HG03469 (cell line): ENCODE data around the gene NATD1.

Source experiments
- ATAC-seq: cut with Tn5 transposase; IDR thresholded peaks from one replicate; pipeline ENCODE4 v1.9.1; 2021; ENCODE audit warnings: mild to moderate bottlenecking, moderate library complexity, moderate number of reproducible peaks; ENCODE audit not compliant: unreplicated experiment

NATD1 gene, protein sequence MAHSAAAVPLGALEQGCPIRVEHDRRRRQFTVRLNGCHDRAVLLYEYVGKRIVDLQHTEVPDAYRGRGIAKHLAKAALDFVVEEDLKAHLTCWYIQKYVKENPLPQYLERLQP

DNA sequence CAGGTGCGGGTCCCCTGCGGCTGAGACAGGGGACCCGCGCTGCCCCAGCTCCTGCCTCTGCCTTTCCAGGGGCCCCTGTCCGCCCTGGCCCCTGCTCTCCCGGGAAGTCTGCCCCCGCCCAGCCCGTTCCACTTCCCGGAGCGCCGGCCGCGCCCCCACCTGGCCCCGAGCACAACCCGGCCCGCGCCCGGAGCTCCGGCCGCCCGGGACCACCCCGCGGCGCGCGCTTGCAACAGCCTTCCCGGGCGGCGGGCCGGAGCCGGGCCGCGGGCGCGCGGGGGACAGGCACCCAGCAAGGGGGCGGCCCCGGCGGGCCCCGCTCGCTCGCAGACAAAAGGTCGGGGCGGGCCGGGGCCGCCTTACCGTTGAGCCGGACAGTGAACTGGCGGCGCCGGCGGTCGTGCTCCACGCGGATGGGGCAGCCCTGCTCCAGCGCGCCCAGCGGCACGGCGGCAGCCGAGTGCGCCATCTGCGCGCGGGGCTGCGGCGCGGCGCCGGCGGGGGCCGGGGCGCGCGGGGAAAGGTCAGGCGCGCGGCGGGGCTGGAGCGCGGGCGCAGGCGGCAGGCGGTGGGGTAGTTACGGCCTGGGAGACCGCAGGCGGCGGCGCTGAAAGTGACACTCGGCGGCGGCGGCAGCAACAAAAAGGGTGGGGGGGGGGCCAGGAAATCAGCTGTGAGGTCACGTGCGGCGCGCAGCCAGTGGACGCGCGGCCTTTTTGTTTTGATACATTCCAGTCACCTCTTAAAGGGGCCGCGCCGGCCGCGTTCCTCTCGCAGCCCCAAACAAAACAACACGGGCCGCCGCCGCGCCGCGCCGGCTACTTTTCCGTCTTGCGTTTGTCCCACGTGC, at the start of gene NATD1:
TSS of gene NATD1 (minus strand) at position 615 of the 850 bp plus-strand sequence. CDS start at position 469, 146 bp downstream.
- ATAC-seq, result no peak

DNA sequence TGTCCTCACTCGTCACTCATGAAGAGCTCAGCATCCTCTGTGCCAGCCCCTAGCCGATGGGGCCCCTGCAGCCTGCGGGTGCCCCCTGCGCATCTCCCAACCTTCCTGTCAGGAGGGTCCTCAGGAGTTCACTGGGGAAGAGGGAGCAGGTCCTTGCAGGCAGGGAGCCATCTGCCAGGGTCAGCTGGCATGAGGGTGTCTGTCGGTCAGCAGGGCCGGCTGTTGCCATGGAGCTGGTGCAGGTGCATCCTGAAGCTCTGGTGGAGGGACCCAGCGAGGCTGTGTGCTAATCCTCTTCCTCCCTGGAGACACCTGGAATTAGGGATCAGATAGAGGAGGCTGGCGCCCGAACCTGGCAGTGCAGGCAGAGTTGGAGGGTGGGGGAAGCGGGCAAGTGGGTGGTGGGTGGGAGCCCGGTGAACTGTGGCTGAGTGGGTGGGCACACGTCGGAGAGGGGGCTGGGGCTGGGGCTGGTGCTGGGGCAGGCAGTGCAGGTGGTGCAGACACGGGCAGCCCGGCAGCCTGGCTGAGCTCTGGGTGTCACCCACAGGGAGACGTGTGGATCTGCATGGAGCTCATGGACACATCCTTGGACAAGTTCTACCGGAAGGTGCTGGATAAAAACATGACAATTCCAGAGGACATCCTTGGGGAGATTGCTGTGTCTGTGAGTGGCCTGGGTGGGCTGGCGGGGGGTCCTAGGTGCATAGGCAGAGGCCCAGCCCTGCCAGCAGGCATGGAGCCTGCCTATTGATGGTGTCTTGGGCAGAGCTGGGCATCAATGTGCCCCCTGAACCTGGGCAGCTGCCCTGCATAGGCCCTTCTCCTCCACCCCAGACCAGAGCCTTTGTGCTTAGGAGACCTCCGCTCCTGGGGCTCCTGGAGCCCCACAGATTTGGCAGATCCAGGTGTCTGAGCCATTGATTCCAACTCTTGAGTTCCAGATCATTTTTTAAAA, 48.7 kb upstream of the NATD1 start:
- no peak for ATAC-seq

DNA sequence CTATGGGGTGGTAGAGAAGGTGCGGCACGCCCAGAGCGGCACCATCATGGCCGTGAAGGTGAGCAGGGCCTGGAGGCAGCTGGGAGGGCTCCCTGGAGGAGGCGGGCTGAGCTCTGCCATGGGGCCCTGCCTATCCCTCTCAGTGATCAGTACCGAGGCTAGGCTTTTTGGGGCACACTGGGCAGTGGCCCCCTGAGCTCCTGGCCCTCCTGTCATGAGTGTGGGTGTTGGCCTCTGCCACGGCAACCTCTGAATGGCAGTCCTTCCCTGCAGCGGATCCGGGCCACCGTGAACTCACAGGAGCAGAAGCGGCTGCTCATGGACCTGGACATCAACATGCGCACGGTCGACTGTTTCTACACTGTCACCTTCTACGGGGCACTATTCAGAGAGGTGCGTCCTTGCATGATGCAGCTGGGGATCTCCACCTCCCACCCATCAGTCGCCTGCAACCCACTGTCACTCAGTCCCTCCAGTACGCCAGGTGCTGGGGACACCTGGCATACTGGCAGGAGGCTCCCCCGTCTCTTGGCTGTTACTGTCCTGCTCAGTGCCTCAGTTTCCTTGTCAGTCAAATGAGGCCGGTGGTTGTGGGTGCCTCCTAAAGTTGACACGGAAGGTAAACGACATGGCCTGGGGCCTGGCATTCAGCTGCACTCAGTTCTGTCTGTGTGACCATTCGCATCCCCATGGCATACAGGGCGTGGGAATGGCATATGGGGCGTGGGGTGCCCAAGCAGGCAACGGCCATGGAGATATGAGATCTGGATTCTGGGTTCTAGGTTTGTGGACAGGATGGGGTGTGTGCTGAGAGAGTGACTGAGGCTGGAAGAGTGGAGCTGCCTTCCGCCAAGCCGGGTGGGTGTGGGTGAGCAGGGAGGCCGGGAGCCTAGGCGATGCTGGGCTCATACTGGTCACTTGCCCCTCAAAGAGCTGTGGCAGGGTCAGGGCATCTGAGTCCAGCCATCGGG, 47.7 kb upstream of the NATD1 start:
- ATAC-seq, result no peak

DNA sequence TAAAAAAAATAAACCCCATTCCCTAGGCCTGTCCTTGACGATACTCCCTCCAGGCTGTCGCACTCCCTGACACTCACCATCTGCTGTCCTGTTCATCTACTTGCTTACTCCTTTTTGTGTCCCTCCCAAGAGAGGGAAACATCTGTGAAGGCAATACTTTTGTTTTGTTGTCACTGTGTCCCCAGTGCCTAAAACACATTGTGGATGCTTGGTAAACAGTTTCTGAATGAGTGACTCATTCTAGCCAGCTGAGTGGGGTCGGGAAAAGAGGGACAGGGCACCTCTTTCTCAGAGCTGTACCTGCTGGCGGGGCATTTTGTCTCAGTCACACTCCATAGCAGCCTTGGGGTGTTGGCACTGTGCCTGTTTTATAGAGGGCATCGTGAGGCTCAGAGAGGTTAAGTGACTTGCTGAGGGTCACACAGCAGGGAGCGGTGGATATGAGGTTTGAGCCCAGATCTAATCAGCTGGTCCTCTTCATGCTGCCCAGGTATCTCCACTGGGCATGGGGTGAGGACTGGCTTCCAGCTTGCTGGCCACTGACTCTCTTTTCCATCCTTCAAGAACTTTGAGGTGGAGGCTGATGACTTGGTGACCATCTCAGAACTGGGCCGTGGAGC, 46.9 kb upstream of the NATD1 start:
- ATAC-seq, result no peak

DNA sequence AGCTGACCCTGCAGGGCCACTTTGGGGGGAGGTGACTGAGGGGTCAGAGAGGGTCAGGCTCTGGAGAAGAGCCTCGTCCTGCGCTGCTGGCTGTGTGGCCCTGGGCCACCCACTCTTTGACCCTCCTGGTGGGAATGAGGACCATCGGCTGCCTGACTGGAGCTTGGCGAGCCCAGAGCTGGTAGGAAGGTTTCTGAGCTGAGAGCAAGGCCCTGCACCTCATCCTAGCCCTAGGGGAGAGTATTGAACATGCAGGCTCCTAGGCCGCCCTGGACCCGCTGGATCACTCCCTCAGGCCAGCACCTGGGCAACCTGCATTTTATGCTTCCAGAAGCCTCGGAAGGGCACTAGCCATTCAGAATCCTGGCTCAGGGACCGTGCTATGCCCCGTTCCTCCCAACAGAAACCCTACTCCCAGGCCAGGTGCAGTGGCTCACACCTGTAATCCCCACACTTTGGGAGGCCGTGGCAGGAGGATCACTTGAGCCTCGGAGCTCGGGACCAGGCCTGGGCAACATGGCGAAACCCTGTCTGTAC, 45.8 kb upstream of the NATD1 start:
- ATAC-seq, result no peak

DNA sequence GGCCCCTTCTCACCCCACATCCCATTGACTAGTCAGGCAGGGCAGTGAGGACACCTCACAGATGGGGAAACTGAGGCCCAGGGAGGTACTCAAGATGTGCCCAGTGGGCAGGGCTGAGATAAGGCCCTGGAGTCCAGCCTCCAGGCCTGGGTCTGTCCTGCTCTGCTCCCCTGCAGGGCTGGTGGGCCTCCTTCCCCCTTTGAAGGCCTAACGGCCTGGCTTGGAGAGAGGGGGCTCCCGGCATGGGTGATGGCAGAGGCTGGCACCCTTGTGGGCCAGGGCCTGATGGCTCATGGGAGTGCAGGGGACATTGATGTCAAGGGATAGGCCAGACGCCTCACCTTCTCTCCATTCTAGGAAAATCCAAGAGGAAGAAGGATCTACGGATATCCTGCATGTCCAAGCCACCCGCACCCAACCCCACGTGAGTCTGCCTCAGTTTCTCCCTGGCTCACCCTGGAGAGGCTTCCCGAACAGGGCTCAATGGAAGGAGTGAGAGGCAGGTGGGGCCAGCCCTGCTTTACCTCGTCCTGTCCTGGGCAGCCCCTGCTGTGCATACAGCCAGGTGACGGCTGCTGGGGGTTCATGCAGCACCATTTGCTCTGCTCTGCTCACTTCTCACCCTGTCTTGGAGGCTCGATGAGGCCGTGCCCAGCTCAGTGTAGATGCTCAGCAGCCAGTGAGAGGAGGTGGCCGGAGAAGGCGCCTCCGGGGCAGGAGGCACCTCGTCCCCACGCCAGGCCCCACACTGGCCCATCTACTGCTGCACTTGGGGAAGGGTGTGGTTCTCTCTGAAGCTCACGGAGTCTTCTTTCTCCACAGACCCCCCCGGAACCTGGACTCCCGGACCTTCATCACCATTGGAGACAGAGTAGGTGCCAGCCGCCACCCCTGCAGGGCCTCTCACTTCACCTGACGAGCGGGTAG, 45.1 kb upstream of the NATD1 start:
- ATAC-seq, result no peak

DNA sequence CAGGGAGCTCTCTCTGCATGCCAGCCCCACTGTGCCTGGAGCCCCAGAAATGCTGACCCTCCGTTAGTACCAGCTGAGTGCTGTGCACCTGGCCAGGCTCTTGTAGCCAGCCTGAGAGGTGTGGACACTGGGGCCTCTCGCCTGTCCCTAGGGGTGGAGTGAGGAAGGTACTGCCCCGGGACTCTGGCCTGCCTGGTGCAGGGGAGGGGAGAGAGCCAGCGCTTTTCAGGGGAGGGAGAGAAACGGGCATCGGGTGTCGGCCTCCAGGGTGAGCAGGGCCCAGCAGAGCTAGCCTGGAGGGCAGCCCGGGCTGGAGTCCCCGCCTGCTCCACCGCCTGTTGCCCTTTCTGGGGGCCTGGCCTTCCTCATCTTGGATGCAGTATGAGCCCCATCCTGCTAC, 44.4 kb upstream of the NATD1 start:
- ATAC-seq, result no peak

DNA sequence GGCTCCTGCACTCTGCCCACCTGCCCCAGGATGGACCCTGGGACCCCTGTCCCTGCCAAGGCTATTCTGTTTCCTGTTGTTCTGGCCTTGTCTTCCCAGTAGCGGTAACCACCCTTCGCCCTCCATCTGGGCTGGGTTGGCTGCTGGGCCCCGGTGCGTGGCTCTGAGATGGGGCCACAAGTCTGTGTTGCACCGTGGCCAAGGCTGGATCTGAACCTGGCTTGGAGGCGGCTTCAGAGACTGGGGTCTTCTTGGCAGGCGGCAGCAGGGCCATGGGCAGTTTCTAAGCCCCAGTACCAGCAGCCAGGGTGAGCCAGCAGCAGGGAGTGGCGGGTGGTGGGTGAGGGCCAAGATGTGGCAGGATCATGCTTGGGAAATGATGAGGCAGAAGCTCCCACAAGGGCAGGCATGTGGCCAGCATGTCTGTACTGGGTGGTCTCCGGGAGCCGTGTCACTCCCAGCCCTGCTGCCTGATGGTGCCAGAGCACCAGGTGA, 43.9 kb upstream of the NATD1 start:
- no peak for ATAC-seq

DNA sequence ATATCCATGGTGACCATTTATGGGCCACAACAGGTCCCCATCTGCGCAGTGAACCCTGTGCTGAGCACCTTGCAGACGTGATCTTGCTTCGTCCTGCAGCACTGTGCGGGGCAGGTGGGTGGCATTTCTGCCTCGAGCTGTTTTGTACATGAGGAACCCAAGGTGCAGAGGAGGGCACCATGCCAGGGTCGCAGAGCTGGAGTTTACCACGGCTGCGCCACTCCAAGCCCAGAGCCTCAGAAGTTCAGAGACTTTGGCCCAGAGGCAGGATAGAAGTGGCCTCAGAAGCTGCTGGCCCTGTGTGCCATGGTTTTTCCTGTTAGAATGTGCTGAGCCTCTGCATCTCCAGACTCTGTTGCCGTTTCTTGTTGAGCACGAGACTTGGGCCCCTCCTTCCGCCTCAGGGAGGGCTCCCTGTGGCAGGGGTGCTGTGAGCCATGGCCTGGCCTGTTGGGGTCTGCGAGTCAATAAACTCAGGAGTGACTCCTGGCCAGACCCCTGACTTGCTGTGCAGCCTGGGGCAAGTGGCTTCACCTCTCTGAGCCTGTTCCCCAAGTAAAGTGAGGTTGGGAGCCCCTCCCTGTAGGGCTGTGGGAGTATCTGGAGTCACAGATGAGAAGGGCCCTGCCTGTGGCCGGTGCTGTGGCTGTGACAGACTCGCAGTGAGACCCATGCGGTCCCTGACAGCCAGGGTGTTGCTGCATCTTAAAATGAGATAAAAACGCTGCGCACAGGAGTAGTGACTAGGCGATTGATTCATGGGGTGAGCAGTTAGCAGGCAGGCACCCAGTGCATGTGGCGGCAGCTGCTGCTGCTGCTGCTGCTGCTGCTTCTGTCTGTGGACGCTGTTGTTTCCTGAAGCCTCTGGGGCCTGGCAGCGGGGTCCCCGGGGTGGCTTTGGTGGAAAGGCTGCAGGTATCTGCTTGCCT, 43.2 kb upstream of the NATD1 start:
- ATAC-seq, result no peak

DNA sequence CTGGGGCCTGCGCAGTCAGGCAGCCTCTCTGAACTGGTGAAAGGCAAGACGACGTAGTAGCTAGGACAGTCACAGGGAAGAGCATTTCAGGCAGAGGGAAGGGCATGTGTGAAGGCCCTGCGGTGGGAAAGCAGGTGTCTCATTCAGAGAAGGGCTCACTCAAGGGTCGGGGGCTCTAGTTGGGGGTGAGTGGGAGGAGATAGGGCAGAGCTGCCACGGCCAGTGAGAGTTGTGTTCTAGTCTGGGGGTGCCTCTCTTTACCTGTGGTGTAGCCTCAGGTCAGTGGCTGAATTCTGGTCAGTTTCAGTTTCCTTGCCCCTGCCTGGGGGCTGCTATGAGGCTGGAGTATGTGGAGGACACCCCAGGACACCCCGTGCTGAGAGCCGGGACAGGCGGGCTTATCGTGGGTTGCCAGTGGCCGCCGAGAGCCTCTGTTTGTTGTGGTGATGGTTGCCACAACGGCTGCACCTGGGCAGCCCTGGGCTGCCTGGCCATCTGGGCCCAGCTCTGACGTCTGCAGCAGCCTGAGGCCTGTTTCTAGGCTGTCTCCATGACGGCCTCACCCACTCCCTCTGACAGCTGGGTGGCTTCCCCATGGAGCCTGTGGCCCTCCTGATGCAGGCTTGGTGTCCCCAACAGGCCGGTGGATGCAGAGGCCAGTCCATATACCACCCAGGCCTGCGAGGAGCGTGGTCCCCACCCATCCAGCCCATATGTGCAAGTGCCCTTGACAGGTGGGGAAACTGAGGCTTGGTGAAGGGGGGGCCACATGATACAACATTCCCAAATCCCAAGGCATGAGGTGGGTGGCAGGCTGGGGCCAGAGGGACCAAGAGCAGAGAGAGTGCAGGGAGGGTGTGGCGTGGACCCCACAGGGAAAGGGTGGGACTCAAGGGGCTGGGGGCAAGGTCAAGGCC, 42.1 kb upstream of the NATD1 start:
- no peak for ATAC-seq

DNA sequence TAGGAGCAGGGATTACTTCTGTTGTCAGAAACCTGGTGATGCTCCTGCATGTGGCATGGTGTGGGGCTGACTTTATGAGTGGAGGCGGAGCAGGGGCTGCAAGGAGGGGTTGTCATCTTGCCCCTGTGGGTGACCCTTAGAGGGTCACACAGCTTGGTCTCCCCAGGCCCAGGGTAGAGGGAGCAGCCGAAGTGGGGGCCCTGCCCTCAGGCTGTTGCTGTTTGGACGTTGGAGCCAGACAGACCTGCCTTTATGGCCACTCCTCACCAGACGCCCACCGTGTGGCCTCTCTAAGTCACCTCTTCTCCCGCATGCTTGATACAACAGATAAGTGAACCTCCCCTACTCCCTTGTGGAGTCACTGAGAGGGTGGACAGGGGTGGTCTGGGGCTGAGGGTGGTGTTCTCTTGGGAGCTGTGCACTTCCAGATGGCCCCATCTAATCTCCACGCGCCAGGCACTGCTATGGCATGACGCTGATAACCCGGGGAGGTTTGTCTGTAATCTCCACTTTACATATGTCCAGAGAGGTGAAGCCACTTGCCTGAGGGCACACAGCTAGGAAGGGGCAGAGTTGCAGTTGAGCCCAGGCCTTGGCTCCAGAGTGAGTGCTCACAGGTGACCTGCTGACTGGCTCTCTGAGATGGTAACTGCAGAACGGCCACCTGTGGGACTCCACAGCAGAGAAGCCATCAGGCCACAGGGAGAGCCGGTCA, 41.3 kb upstream of the NATD1 start:
- no peak for ATAC-seq

DNA sequence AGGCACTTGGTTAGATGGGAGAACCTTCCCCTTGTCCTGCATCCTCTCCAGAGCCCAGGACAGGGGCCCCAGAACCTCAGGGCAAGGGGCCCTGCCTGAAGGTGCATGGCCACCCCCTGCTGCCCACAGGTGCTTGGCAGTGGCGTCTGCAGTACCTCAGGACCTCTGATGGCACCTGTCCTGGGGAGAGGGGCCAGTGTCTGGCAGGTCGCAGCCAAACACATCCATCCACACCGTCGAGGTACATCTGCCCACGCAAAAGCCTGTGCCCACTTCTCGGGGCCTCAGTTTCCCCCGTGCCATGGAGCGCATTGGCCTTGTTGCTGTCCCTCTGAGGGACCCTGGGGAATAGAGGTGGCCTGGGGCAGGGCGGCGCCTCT, 40.6 kb upstream of the NATD1 start:
- ATAC-seq, result no peak

DNA sequence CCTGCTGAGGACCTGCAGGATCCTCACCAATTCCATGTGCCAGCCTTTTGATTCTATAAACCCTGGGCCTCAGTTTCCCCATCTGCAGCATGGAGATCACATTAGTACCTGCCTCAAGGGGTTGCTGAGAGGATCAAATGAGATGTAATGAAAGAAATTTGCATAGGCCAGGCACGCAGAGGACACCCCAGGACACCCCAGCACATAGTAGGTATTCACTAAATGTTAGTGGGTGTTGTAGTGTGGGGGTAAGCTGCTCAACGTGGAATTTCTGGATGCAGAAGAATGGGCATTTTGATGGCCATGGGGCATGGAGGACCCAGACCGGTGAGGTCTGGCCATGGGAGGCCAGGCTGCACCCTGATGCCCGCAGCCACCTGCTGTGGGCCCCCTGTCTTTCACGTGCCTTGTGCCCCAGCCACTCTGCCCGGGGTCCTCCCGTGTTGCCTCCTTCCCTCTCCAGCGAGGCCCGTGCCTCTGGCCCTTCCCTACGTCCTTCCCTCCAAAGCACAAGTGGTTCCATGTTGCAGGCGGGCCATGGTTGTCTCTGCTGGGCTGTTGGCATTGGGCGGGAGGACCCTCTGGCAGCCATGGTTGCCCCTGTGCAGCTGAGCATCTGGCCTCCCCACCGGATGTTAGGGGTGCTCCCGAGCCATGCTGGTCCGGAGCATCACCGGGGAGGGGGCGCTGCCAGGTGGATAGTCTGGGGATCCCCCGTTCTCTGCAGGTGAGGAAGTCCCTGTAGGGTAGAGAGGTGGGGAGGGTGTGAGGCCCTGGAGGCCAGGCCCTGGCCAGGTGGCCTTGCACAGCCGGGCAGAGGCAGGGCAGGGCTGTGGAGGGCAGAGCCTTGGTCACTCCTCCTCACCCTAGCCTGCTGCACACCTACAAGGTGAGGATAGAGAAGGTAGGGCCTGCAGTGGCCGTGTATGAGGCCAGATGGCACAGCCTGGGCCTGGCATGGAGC, 39.9 kb upstream of the NATD1 start:
- no peak for ATAC-seq

DNA sequence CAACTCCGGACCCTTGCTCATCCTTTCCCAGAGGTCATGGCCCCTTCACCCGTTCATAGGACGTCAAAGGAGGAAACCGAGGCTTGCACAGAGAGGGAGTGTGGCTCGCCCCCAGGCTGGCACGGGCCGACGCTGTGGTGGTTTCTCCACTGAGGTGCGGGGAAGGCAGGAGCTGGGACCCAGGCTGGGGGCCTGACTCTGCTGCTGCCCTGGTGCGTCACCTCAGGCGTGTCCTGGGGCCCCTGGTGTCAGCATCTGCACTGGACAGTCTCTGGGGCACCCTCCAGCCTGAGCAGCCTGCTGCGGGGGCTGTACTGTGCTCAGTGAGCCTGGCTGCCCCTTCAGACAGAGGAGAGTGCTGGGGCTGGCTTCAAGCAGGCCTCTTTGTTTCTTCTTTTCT, 38.7 kb upstream of the NATD1 start:
- no peak for ATAC-seq

DNA sequence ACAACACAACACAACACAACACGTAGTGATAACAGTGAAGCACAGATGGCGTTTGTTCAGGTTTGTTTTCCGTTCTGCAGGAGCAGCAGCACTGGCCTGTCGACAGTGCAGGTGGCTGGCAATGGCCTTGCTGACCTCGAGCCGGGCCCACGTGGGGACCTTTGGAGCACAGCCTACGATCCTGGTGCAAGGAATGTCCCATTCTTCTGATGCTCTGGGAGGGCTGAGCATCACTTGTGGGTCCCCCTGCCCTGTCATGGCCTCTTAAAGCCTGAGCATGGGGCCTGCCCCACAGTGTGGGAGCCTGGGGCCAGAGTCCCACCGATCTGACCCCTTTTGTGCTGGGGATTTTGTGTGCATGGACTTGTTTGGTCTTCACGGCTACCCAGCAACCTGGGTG, 38.1 kb upstream of the NATD1 start:
- no peak for ATAC-seq
